OCI-LY1 (cell line): Measurements from ENCODE around the gene CRACDL.
A peak's percentile ranks its signal among the peaks of the same experiment; 100 is the strongest.

Experiments
- H2AFZ ChIP-seq: fragments of 200-600 bp; sonication (generic), shearing (Covaris generic); 2 replicates; pipeline ENCODE4 v1.6.0; 2014; ENCODE audit warnings: antibody characterized with exemption, mild to moderate bottlenecking, low read length
- H3F3A ChIP-seq: fragments of 200-600 bp; sonication (generic), shearing (Covaris generic); 2 replicates; pipeline ENCODE4 v1.6.0; 2014; ENCODE audit warnings: mild to moderate bottlenecking, antibody characterized with exemption, low read length, moderate library complexity; ENCODE audit not compliant: insufficient read depth
- H3K27ac ChIP-seq: fragments of 200-600 bp; sonication (generic); 2 replicates; pipeline ENCODE4 v1.5.1; 2014; ENCODE audit warnings: low read length, mixed run types, mild to moderate bottlenecking, low read depth; ENCODE audit not compliant: poor library complexity, severe bottlenecking
- H3K27me3 ChIP-seq: fragments of 200-600 bp; sonication (generic); 2 replicates; pipeline ENCODE4 v1.6.0; 2014; ENCODE audit warnings: antibody characterized with exemption, mild to moderate bottlenecking, low read length, moderate library complexity; ENCODE audit not compliant: insufficient read depth
- H3K36me3 ChIP-seq: fragments of 200-600 bp; sonication (generic); 2 replicates; pipeline ENCODE4 v1.6.1; 2014; ENCODE audit warnings: mild to moderate bottlenecking, antibody characterized with exemption, low read length, moderate library complexity, mixed read lengths; ENCODE audit not compliant: insufficient read depth
- H3K4me1 ChIP-seq: fragments of 200-600 bp; sonication (generic); 2 replicates; pipeline ENCODE4 v1.5.1; 2014; ENCODE audit warnings: mild to moderate bottlenecking, low read length, moderate library complexity; ENCODE audit not compliant: insufficient read depth, severe bottlenecking
- H3K4me2 ChIP-seq: fragments of 200-600 bp; sonication (generic), shearing (Covaris generic); 2 replicates; pipeline ENCODE4 v1.6.1; 2014; ENCODE audit warnings: low read length
- H3K4me3 ChIP-seq: fragments of 200-600 bp; sonication (generic); 2 replicates; pipeline ENCODE4 v1.5.1; 2014; ENCODE audit warnings: low read length, low read depth, mild to moderate bottlenecking, mixed read lengths; ENCODE audit not compliant: poor library complexity, severe bottlenecking
- H3K79me2 ChIP-seq: fragments of 200-600 bp; shearing (Covaris generic); 2 replicates; pipeline ENCODE4 v1.6.1; 2016; ENCODE audit warnings: mixed run types, low read length, mixed read lengths; ENCODE audit not compliant: insufficient read depth
- H3K9ac ChIP-seq: fragments of 200-600 bp; sonication (generic), shearing (Covaris generic); 2 replicates; pipeline ENCODE4 v1.6.1; 2014; ENCODE audit warnings: mild to moderate bottlenecking, low read length, mixed read lengths
- H3K9me2 ChIP-seq: fragments of 200-600 bp; sonication (generic), shearing (Covaris generic); 2 replicates; pipeline ENCODE4 v1.6.1; 2014; ENCODE audit warnings: low read depth, mild to moderate bottlenecking, low read length, mixed read lengths
- H3K9me3 ChIP-seq: fragments of 200-600 bp; shearing (Covaris generic); 2 replicates; pipeline ENCODE4 v1.6.1; 2014; ENCODE audit warnings: low read length, mixed read lengths
- H4K20me1 ChIP-seq: fragments of 200-600 bp; sonication (generic), shearing (Covaris generic); 2 replicates; pipeline ENCODE4 v1.6.0; 2016; ENCODE audit warnings: mild to moderate bottlenecking, low read length; ENCODE audit not compliant: insufficient read depth
- CTCF ChIP-seq: fragments of 200-600 bp; sonication (generic), shearing (Covaris generic); IDR thresholded peaks from 2 replicates; pipeline ENCODE4 v1.5.1; 2017; ENCODE audit warnings: mild to moderate bottlenecking, antibody characterized with exemption, low read length, moderate library complexity, mixed read lengths
- EZH2 ChIP-seq: fragments of 200-600 bp; sonication (generic), shearing (Covaris generic); IDR thresholded peaks from 2 replicates; pipeline ENCODE4 v1.8.0; 2017; ENCODE audit warnings: borderline replicate concordance, mixed run types, mild to moderate bottlenecking, antibody characterized with exemption, low read length, moderate library complexity, mixed read lengths

The CRACDL gene

GRCh38 chr2:98912221-98912851 lies 23.7 kb downstream of the CRACDL start:
- Histone ChIP-seq H3K4me3 (no peak overlapping the region), H3K27ac (no peak overlapping the region), H3K4me1 (peaks cover 38% of the 10 kb centered on the region), H3K9ac (no peak overlapping the region), H2AFZ (no peak overlapping the region), H3K9me2 (no peaks in the 10 kb centered on the region), H3F3A (no peaks in the 10 kb centered on the region), H3K9me3 (no peaks in the 10 kb centered on the region), H3K4me2 (no peak overlapping the region), H3K27me3 (no peaks in the 10 kb centered on the region), H3K36me3 (no peaks in the 10 kb centered on the region), H3K79me2 (no peaks in the 10 kb centered on the region), H4K20me1 (no peaks in the 10 kb centered on the region)
- TF ChIP-seq CTCF (no peak), EZH2 (no peak)

- Histone ChIP-seq H3K9ac (no peak overlapping the region), H3K9me2 (no peaks in the 10 kb centered on the region), H3K4me3 (no peak overlapping the region), H3F3A (no peaks in the 10 kb centered on the region), H4K20me1 (no peaks in the 10 kb centered on the region), H3K9me3 (no peaks in the 10 kb centered on the region), H3K36me3 (no peaks in the 10 kb centered on the region), H3K4me1 (peaks cover 38% of the 10 kb centered on the region), H2AFZ (no peak overlapping the region), H3K27ac (peak overlapping the region; percentile 25), H3K79me2 (no peaks in the 10 kb centered on the region), H3K4me2 (no peak overlapping the region; the same call in 1 of the 2 replicates), H3K27me3 (no peaks in the 10 kb centered on the region)
- TF ChIP-seq CTCF (no peak), EZH2 (no peak)
Observed at GRCh38 chr2:98911376-98912154, 24.5 kb downstream of the CRACDL start.

GRCh38 chr2:98911126-98911375 lies 25.0 kb downstream of the CRACDL start:
- Histone ChIP-seq H3K9me3 (no peaks in the 10 kb centered on the region), H4K20me1 (no peaks in the 10 kb centered on the region), H3K4me2 (no peak overlapping the region; the same call in 1 of the 2 replicates), H3K4me1 (peaks cover 38% of the 10 kb centered on the region), H3K79me2 (no peaks in the 10 kb centered on the region), H2AFZ (no peak overlapping the region), H3F3A (no peaks in the 10 kb centered on the region), H3K36me3 (no peaks in the 10 kb centered on the region), H3K27me3 (no peaks in the 10 kb centered on the region), H3K9me2 (no peaks in the 10 kb centered on the region), H3K9ac (no peak overlapping the region), H3K4me3 (no peak overlapping the region), H3K27ac (peak overlapping the region; percentile 25)
- TF ChIP-seq EZH2 (no peak), CTCF (no peak)
